WERI-Rb-1 (cell line): ENCODE measurements around the gene TMEM167A.

ENCODE experiments used
- DNase-seq: peaks from one replicate; pipeline ENCODE4 v3.0.0-alpha.2; 2020
- H3K27ac ChIP-seq: fragments of 250-450 bp; sonication (Bioruptor Pico); 2 replicates; pipeline ENCODE4 v1.5.1; 2020; ENCODE audit warnings: mild to moderate bottlenecking, moderate library complexity
- H3K27me3 ChIP-seq: fragments of 250-450 bp; sonication (Bioruptor Pico); 2 replicates; pipeline ENCODE4 v1.5.1; 2021; ENCODE audit warnings: mild to moderate bottlenecking, low read depth, moderate library complexity; ENCODE audit not compliant: insufficient read depth, severe bottlenecking
- H3K36me3 ChIP-seq: fragments of 250-450 bp; sonication (Bioruptor Pico); 2 replicates; pipeline ENCODE4 v1.5.1; 2020; ENCODE audit warnings: mild to moderate bottlenecking, moderate library complexity
- H3K4me3 ChIP-seq: 2 replicates; pipeline ENCODE4 v1.5.1; 2011; ENCODE audit warnings: low read depth, mild to moderate bottlenecking, control low read depth, low read length
- H3K9me3 ChIP-seq: fragments of 250-450 bp; sonication (Bioruptor Pico); 2 replicates; pipeline ENCODE4 v1.5.1; 2021; ENCODE audit warnings: mild to moderate bottlenecking, moderate library complexity; ENCODE audit not compliant: severe bottlenecking
- TF ChIP-seq, protein P1 (sequence below): IDR thresholded peaks from 2 replicates; pipeline ENCODE4 v1.5.1; 2011; ENCODE audit warnings: low read depth, mild to moderate bottlenecking, control low read depth, inconsistent platforms, low read length

Gene TMEM167A

DNA sequence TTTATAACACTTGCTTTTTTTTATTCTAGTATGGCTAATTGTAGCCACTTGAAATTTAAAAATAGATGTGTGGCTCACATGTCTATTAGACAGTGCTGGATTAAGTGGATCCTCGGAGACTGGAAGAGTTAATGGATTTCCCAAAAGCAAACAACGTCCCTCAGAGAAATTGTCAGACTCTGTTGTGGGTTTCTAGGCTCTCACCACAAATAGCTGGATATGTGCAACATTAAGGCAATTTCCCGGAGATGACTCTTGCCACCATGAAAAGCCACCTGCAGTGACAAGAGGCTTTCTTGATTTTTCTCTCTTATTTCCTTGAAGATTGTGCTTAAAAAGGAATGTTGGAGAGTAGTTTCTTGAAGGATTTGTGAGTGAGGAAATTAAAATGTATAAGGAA, 43.2 kb downstream of the TMEM167A start:
- H3K36me3 ChIP-seq = no peaks in the 10 kb centered on the region

DNA sequence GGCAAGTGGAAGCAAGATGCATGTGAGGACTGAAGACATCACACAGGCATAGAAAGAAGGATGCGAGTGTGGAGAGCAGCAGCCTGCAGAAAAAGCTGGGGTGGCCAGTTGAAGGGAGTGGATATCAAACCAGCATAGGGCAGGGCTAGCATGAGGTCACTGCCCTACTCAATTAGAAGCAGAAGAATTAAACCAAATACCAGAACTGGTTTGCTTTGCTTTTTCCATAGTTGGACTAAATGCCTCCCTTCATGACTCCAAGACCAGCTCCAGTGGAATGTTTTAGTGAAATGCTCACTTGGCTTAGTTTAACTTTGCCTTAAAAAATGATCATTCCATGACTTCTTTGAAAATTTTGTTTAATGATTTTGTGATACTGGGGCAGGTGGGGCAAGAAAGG, 45.8 kb downstream of the TMEM167A start:
- no peak overlapping the region for H3K27ac ChIP-seq
- no peaks in the 10 kb centered on the region for H3K36me3 ChIP-seq
- H3K4me3 ChIP-seq = no peak overlapping the region
- TF ChIP-seq, protein P1, sequence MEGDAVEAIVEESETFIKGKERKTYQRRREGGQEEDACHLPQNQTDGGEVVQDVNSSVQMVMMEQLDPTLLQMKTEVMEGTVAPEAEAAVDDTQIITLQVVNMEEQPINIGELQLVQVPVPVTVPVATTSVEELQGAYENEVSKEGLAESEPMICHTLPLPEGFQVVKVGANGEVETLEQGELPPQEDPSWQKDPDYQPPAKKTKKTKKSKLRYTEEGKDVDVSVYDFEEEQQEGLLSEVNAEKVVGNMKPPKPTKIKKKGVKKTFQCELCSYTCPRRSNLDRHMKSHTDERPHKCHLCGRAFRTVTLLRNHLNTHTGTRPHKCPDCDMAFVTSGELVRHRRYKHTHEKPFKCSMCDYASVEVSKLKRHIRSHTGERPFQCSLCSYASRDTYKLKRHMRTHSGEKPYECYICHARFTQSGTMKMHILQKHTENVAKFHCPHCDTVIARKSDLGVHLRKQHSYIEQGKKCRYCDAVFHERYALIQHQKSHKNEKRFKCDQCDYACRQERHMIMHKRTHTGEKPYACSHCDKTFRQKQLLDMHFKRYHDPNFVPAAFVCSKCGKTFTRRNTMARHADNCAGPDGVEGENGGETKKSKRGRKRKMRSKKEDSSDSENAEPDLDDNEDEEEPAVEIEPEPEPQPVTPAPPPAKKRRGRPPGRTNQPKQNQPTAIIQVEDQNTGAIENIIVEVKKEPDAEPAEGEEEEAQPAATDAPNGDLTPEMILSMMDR = no peak
- H3K9me3 ChIP-seq = no peaks in the 10 kb centered on the region
- no peak for DNase-seq
- H3K27me3 ChIP-seq = no peaks in the 10 kb centered on the region

More for the DNA sequence above, 43.2 kb downstream of the TMEM167A start:
- Histone ChIP-seq H3K9me3 (no peaks in the 10 kb centered on the region), H3K27ac (no peak overlapping the region), H3K27me3 (no peaks in the 10 kb centered on the region), H3K4me3 (no peak overlapping the region)
- TF ChIP-seq, protein P1 = no peak
- no peak for DNase-seq

DNA sequence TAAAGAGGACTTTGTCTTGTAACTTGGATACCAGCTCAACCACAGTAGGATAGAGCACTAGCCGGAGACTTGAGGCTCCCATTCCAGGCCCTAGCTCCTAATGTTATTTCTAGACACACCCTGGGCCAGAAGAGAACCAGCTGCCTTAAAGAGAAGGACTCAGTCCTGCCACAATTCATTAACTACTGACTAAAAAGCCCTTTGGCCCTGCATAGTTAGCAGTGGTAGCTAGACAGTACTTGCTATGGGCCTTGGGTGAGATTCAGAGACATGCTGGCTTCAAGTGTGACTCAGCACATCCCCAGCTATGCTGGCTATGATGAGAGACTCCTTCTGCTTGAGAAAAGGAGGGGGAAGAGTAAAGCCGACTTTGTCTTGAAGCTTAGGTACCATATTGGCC, 47.3 kb downstream of the TMEM167A start:
- Histone ChIP-seq H3K9me3 (no peaks in the 10 kb centered on the region), H3K27me3 (no peaks in the 10 kb centered on the region), H3K4me3 (no peak overlapping the region), H3K36me3 (no peaks in the 10 kb centered on the region), H3K27ac (no peak overlapping the region)
- DNase-seq = no peak
- TF ChIP-seq, protein P1 = no peak

DNA sequence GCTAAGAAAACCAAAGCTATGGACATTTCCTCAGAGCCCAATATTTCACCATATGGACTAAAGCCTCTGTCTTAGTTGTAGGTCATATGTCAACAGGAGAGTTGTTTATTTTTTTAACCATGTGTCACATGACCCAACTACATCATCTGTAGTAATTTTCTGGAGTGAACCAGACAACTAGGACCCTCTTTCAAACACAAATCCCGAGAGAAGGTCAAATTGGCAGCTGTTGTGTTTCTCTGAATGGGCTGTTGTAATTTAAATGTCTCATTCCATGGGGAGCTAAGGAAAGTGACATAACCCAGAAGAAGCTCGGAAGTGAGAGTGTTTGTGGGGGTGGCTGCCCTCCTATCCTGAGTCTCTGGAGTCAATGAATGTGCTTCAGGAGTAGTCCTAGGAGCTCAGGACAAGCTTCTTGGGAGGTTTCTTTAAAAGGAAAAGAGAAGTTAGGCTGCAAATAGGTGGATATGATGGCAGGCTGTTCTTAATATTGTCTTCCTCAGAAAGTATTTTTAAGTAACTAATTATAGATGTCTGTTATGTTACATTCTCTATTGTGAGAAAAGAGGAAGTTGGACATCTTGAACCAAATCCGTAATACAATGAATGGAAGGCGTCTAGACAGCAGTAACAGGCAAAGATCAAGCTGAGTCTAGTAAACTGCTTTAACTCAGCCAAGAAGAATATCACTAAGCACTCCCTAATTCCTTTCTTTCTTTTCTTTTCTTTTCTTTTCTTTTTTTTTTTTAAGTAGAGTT, 50.1 kb downstream of the TMEM167A start:
- no peaks in the 10 kb centered on the region for H3K36me3 ChIP-seq
- no peaks in the 10 kb centered on the region for H3K27me3 ChIP-seq
- TF ChIP-seq, protein P1 = no peak
- no peaks in the 10 kb centered on the region for H3K9me3 ChIP-seq
- H3K27ac ChIP-seq = no peak overlapping the region
- no peak overlapping the region for H3K4me3 ChIP-seq
- DNase-seq = no peak

DNA sequence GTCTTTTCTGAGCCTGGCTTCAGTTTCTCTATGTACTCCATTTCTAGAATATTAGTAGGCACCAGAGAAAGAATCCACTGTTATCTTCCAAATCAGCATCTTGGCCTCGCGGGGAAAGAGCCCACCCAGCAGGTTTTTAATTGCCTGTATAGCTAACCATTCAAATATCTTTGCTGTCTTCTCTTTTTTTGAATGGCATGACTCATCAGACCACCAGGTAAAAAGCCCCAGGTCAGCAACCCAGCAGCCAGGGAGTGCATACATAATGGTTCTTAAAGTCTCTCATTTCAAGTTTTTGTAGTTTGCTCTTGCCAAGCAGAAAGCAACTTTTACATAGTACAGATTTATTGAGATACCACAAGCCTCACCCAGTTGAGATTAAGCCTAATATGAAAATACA, 50.7 kb downstream of the TMEM167A start:
- Histone ChIP-seq H3K27me3 (no peaks in the 10 kb centered on the region), H3K36me3 (no peaks in the 10 kb centered on the region), H3K4me3 (no peak overlapping the region), H3K9me3 (no peaks in the 10 kb centered on the region), H3K27ac (no peak overlapping the region)
- TF ChIP-seq, protein P1 = no peak
- DNase-seq = no peak
